ENCODE results near the gene GAL3ST2.
A peak's percentile ranks its signal among the peaks of the same experiment; 100 is the strongest.

The GAL3ST2 gene

GRCh38 chr2:241842067-241842415 lies 65.4 kb downstream of the GAL3ST2 start:
- DNase-seq (ENCODE audit: extremely low spot score) = no peak
- CTCF ChIA-PET = interaction anchor here (1.3 to 1.5 kb wide), 2 partner anchors 15 to 27 kb away, joined by 3 to 4 read pairs; partner anchors contain the start of gene RTP5
- POLR2A ChIA-PET = interaction anchor here (1.3 kb wide), 1 partner anchor 28 kb away, joined by 4 read pairs; no protein-coding TSS in a partner anchor
- TF ChIP-seq CTCF (IDR thresholded peaks at IDR 0.05; ENCODE audit: control extremely low read depth, extremely low read depth, low read depth, missing control alignments) = no peak

GRCh38 chr2:241842620-241843211 lies 66.1 kb downstream of the GAL3ST2 start:
- no peak for TF ChIP-seq CTCF (IDR thresholded peaks at IDR 0.05; ENCODE audit: control extremely low read depth, extremely low read depth, low read depth, missing control alignments)
- DNase-seq (ENCODE audit: extremely low spot score) = peak; percentile 85
- CTCF ChIA-PET = interaction anchor here (0.6 kb wide), 1 partner anchor 25 kb away, joined by 3 read pairs; no protein-coding TSS in a partner anchor
- POLR2A ChIA-PET = interaction anchor here (1.3 kb wide), 1 partner anchor 29 kb away, joined by 4 read pairs; no protein-coding TSS in a partner anchor

- CTCF ChIA-PET = interaction anchor here (1.0 to 1.3 kb wide), 3 partner anchors 8 to 36 kb away, joined by 3 read pairs; partner anchors contain the start of gene RTP5
These were observed 66.9 kb downstream of the GAL3ST2 start for GRCh38 chr2:241843321-241844065.

GRCh38 chr2:241844066-241844728 lies 67.6 kb downstream of the GAL3ST2 start:
- POLR2A ChIA-PET = interaction anchor here (0.7 to 1.4 kb wide), 4 partner anchors 12 to 142 kb away, joined by 3 to 5 read pairs (median 3); partner anchors contain the start of gene ING5
- DNase-seq (ENCODE audit: extremely low spot score) = peak; percentile 86
- no peak for TF ChIP-seq CTCF (IDR thresholded peaks at IDR 0.05; ENCODE audit: control extremely low read depth, extremely low read depth, low read depth, missing control alignments)
- CTCF ChIA-PET = interaction anchor here (0.9 to 1.3 kb wide), 4 partner anchors 9 to 142 kb away, joined by 3 read pairs; partner anchors contain the start of genes ING5 and RTP5

More at GRCh38 chr2:241843321-241844065, 66.9 kb downstream of the GAL3ST2 start:
- POLR2A ChIA-PET = interaction anchor here (0.7 to 1.4 kb wide), 4 partner anchors 13 to 142 kb away, joined by 3 to 5 read pairs (median 4); partner anchors contain the start of gene ING5
- TF ChIP-seq CTCF (IDR thresholded peaks at IDR 0.05; ENCODE audit: control extremely low read depth, extremely low read depth, low read depth, missing control alignments) = no peak
- DNase-seq (ENCODE audit: extremely low spot score) = peak; percentile 28

- ChIA-PET POLR2A (interaction anchor here (0.9 to 1.4 kb wide), 3 partner anchors 11 to 143 kb away, joined by 3 to 5 read pairs (median 3); partner anchors contain the start of gene ING5), CTCF (interaction anchor here (0.9 to 1.3 kb wide), 4 partner anchors 10 to 143 kb away, joined by 3 read pairs; partner anchors contain the start of genes ING5 and RTP5)
- DNase-seq (ENCODE audit: extremely low spot score) = no peak
- no peak for TF ChIP-seq CTCF (IDR thresholded peaks at IDR 0.05; ENCODE audit: control extremely low read depth, extremely low read depth, low read depth, missing control alignments)
These were observed 68.4 kb downstream of the GAL3ST2 start for GRCh38 chr2:241844831-241845578.
